HG03460 (cell line): ENCODE data around the gene SOX6.
"Not testable (repeated sequence)": the region's sequence is repeated elsewhere in the genome, so short reads cannot be mapped to it uniquely, and the experiment has no call there.

Experiments used
- ATAC-seq: cut with Tn5 transposase; IDR thresholded peaks from one replicate; pipeline ENCODE4 v1.9.1; 2021; ENCODE audit not compliant: unreplicated experiment

The SOX6 gene

DNA sequence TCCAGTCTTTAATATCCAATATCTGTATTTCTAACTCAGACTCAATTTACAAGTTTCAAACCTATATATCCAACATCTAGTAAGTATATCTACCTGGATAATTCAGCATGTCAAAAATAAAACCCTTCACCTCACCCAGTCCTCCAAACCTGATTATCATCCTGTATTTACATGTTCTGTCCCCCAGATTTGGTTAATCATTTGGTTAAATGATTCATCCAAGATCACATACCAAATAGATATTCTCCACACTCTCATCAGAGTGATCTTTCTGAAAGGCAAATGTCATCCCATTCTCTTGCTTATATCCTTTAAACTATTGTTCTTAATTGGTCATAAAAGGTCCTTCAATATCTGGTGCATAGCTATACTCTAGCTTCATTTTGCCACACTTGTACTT, 199.0 kb downstream of the SOX6 start:
- ATAC-seq, result no peak

- ATAC-seq, result no peak
Observed at GRCh38 chr11:16155448-16155847, 200.9 kb downstream of the SOX6 start.

DNA sequence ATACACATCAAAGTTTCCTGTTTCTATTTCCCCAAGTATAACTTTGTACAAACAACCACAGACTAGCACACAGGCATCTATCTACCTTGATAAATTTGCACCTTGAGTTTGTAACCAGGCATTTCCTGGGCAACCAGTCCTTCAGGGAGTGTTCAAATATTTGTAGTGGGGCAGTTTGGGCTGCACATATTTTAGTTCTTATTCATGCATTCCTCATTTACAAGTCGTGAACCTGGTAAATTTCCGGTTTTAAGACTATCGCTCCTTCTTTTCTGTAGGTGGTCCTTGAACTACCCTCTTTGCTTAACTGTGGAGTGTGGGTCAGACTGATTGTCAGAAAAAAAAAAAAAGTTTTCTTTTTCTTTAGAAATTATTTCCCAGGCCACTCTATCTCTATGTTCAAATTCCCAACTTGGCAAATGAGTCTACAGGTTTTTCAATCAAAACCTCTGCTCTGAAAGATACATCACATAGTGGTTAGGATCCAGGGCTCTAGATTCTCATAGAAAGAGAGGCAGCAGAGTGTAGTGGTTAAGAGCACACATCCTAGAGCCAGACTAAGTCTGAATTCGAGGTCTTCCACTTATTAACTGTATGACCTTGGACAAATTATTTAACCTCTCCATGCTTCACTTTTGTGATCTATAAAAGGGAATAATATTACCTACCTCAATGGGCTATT, 201.5 kb downstream of the SOX6 start:
- no peak for ATAC-seq

DNA sequence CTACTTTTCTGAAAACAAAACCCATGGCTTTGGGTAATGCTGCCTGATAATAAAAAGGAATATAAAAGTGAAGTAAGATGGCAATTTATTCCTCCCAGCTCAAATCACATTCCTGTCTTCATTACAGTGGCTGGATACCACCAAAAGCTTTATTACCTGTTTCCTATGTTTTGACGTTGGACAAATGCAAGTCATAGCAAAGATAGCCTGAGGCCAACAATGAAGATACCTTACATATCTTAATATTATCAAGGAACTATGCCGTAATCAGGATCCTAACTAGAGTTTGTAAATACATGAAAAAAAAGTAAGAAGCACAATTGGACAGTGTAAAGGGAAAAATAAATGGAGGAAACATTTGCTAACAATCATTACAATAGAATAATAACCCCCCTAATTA, 202.4 kb downstream of the SOX6 start:
- ATAC-seq, result no peak

DNA sequence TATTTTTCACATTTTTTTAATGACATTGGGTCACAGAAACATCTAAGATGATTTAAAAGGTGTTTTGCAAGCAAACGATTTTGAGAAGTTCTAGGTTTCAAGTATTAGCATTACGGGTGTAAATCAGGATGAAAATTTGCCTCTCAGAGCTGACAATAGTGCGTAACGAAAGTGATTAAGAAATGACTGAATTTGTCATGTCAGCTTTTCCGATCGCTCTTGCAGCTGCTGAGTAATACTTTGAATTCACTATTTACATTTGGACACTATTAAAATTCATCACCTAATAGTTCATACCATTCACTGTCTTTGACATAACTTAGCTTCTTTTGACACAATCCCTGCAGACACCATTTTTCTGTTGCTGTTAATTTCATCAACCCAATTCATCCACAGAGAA, 205.2 kb downstream of the SOX6 start:
- no peak for ATAC-seq

- no peak for ATAC-seq
Observed at GRCh38 chr11:16149476-16149875, 206.9 kb downstream of the SOX6 start.

GRCh38 chr11:16148301-16148931, 207.9 kb downstream of the SOX6 start:
- ATAC-seq, result no peak

DNA sequence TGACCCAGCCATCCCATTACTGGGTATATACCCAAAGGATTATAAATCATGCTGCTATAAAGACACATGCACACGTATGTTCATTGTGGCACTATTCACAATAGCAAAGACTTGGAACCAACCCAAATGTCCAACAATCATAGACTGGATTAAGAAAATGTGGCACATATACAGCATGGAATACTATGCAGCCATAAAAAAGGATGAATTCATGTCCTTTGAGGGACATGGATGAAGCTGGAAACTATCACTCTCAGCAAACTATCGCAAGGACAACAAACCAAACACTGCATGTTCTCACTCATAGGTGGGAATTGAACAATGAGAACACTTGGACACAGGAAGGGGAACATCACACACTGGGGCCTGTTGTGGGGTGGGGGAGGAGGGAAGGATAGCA, 209.4 kb downstream of the SOX6 start:
- ATAC-seq, result not testable (repeated sequence)

DNA sequence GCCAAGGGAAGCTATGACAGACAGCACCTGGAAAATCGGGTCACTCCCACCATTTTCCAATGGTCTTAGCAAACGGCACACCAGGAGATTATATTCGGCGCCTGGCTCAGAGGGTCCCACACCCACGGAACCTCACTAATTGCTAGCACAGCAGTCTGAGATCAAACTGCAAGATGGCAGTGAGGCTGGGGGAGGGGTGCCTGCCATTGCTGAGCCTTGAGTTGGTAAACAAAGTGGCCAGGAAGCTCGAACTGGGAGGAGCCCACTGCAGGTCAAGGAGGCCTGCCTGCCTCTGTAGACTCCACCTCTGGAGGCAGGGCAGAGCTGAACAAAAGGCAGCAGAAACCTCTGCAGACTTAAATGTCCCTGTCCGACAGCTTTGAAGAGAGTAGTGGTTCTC, 214.7 kb downstream of the SOX6 start:
- ATAC-seq, result not testable (repeated sequence)

GRCh38 chr11:16141162-16141561, 215.2 kb downstream of the SOX6 start:
- not testable (repeated sequence) for ATAC-seq

DNA sequence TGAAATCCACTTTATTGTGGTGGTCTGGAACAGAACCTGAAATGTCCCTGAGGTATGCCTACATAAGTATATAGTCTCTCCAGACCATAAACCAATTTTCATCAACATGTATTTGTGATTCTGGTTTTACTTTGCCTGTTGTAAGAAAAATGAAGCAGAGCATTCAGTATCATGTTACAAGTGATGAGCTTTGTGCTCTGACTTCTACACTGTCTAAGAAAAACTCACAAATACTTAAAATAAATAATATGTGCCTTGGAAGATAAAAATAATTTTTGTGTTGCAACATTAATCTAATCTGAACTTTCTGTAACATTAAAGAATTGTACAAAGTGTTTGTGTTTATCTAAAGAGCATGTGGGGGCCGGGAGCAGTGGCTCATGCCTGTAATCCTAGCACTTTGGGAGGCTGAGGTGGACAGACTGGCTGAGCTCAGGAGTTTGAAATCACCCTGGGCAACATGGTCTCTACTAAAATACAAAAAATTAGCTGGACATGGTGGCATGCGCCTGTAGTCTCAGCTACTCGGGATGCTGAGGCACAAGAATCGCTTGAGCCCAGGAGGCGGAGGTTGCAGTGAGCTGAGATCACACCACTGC, 219.5 kb downstream of the SOX6 start:
- no peak for ATAC-seq

- no peak for ATAC-seq
Observed at GRCh38 chr11:16133867-16134266, 222.5 kb downstream of the SOX6 start.

- no peak for ATAC-seq
Observed at GRCh38 chr11:16127732-16128131, 228.6 kb downstream of the SOX6 start.

DNA sequence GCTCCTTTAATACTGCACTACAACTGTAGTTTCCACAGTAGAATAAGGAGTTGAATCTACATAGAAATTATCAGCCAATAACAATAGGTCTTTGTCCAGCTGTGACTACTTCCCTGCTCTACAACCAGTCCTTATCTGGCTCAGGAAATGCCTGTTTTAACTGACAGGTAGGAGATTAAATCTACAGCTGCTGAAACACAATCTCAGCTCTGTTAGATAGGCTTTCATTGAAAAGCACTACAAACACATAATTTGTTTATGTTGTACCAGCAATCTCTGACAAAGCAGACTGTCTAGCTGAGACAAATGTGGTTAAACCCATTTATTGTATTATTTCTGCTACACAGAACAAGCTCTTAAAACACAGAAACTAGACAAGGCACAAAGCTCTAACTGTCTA, 230.0 kb downstream of the SOX6 start:
- no peak for ATAC-seq

DNA sequence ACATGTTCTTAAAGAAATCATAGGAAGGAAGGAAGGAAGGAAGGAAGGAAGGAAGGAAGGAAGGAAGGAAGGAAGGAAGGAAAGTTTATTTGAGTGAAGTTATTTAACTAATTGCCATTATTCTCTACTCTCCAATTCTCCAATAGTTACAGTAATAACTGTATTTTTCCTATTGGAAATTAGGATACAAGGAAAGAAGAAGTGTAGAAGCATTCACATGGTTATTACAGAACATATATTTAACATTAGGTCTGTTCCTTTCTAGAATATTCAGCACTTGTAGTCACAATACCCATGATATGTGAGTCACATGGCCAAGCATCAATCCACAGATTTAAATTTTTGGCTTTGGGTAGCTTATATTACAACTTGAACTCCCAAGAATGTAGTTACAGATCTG, 230.6 kb downstream of the SOX6 start:
- ATAC-seq, result no peak

DNA sequence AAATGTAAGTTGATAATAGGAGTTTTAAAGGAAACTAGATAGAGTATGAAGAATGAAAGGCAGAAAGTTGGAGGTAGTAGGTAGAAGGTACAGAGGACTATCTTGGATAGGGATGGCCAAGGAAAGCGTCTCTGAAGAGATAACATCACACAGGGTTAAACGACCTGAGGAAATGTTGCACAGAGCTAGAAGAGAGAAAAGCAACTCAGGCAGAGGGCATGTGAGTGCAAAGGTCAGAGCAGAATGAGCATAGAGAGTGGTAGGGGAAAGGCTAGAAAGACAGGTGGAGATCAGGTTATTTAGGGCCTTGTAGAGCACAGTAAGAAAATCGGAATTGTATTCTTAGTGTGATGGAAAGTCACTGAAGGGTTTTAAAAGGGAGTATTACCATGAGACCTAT, 232.0 kb downstream of the SOX6 start:
- no peak for ATAC-seq

DNA sequence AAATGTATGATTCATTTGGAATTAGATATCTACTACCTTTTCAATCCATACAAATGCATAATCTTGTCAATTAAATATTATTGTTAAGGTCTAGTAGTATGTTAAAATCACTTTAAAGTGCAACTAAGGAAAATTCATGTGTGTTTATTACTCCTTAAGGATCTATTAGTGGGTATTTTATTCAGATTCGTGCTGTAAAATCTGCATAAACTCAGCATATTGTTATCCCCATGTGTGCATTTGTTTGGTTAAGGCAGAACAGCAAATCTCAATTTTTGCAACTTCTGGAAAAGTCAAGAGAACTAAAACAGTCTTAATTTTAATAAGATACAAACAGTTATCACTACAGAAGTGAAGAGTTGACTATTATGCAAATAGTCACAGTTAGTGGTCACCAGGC, 234.5 kb downstream of the SOX6 start:
- no peak for ATAC-seq

DNA sequence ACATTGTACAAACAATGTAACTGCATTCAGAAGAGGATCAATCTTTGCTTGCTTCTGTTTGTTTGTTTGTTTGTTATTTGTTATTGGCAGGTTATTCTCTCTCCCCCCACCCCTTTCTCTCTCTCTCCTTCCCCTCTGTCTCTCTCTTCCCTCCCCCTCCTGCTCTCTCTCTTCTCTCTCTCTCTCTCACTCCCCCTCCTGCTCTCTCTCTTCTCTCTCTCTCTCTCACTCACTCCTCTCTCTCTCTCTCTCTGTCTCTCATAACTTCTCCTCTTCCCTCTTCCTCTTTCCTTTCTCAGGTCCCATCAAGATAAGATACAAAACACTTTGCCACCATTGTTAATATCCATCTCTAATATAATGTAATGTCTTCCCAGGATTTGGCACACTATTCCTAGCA, 236.3 kb downstream of the SOX6 start:
- no peak for ATAC-seq

DNA sequence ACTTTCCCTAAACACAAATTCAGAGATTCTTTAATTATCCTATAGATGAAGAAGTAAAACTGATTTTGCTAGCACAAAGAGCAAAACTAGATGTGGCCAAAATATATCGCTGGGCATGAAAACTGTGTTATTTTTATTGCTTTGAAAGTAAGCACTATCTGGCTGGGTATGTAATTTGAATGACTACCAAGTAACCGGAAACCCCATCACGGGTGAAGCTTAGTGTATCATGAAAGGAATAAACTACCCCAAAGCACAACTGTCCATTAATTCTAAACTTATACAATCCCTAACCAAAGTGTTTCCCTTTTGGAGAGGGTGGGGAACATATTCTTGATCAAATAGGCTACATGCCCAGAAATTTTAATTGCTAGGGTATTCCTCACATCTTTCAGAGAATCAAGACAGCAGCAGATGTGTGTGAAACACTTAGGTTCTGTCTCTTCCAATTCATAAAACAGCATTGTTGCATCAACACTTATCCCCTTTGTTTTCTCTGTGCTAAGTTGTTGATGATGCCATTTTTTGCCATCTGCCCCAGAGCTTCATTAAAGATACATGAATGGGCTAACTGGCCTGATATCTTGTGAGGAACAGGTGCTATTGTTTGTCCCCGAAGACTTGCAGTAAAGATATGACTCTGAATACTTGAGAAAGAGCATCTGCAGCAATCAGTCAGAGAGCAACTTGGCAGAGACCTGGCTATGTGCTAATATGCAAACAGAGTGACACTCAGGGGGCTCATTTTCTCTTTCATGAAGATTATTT, 238.2 kb downstream of the SOX6 start:
- no peak for ATAC-seq

GRCh38 chr11:16114978-16115871, 241.1 kb downstream of the SOX6 start:
- ATAC-seq, result no peak

DNA sequence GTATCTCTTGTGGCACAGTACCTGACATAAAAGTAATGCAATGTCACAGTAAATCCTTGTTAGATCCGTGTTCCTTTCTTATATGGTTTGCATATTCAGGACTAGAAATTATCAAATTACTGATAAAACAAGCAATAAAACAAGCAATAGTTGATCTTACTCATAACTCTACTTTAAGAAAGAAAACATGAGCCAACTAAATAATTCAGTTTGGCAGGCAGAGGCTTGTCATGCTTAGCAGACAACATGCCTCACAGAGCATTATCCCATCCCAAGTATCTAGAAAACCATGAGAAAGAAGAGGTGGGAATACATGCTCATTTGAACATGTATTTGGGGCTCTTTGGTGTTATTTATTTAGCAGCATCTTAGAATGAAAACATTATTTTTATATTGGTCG, 241.9 kb downstream of the SOX6 start:
- no peak for ATAC-seq
